Peyer's patch (tissue), 4 donors: ENCODE data around the gene ULK2.

Experiments
- POLR2A ChIP-seq, 2 donors: fragments of 450-650 bp; IDR thresholded peaks; one replicate each; pipeline ENCODE4 v1.5.1; 2017; ENCODE audit warnings: antibody characterized with exemption in 2 of 2, mild to moderate bottlenecking in 2 of 2, moderate library complexity in 2 of 2
- TF ChIP-seq, protein P1 (sequence below), 6 experiments: fragments of 450-650 bp in 4 of 6; fragments of 200-600 bp in 2 of 6; sonication (generic) in 1 of 6; IDR thresholded peaks; one replicate each; pipeline ENCODE4 v1.5.1; 2017 to 2019; ENCODE audit warnings: antibody characterized with exemption in 6 of 6, mild to moderate bottlenecking in 3 of 6, moderate library complexity in 1 of 6

DNA sequence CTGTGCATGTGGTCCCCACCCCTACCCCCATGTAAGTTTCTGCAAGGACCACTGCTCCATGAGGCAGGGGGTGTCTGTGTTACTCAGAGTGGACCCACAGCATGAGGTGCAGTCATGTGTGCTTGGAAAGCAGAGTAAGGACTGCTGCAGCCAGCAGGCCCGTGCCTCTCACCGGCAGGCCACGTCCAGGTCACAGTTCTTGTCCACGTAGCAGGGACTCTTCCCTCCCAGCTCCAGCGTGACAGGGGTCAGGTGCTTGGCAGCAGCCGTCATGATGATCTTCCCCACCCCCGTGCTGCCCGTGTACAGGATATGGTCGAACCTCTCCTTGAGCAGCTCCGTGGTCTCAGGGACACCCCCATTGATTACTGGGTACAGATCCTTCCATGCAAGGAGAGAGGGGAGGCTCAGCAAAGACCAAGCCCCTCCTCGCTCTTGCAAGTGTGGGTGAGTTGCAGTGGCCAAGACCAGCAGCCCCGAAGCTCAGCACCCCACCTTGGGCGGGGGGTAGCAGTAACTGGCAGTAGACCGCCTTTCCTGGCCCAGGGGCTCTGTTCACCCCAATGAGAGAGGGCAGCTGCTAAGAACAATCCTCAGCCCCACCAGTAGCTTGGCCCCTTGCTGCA, 125.8 kb downstream of the ULK2 start:
- TF ChIP-seq, protein P1, sequence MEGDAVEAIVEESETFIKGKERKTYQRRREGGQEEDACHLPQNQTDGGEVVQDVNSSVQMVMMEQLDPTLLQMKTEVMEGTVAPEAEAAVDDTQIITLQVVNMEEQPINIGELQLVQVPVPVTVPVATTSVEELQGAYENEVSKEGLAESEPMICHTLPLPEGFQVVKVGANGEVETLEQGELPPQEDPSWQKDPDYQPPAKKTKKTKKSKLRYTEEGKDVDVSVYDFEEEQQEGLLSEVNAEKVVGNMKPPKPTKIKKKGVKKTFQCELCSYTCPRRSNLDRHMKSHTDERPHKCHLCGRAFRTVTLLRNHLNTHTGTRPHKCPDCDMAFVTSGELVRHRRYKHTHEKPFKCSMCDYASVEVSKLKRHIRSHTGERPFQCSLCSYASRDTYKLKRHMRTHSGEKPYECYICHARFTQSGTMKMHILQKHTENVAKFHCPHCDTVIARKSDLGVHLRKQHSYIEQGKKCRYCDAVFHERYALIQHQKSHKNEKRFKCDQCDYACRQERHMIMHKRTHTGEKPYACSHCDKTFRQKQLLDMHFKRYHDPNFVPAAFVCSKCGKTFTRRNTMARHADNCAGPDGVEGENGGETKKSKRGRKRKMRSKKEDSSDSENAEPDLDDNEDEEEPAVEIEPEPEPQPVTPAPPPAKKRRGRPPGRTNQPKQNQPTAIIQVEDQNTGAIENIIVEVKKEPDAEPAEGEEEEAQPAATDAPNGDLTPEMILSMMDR (IDR thresholded peaks at IDR 0.05) = no peak
- no peak for TF ChIP-seq POLR2A (IDR thresholded peaks at IDR 0.05)
